HepG2 (cell line): Measurements from ENCODE around the gene SMIM29. TPM values are rescaled to one million over a fixed set of nuclear protein-coding genes. Genes with fewer than 3 reads are reported as not detected.

Experiments
- AGO2 ChIP-seq: fragments of 200-400 bp; formaldehyde crosslinking; optimal IDR thresholded peaks from 2 replicates; pipeline ENCODE3; 2017; ENCODE audit warnings: mild to moderate bottlenecking, low read depth, low read length, moderate library complexity
- ASH2L ChIP-seq: fragments of 300-600, 200-600 bp; sonication (generic); IDR thresholded peaks from 2 replicates; pipeline ENCODE4 v1.7.0; 2017; ENCODE audit warnings: low read depth, mild to moderate bottlenecking, moderate library complexity, mixed read lengths, low read length; ENCODE audit not compliant: insufficient read length
- FOXC1 ChIP-seq: sonication (generic); formaldehyde crosslinking; IDR thresholded peaks from 2 replicates; pipeline ENCODE4 v1.8.0; 2022; ENCODE audit warnings: mild to moderate bottlenecking, missing genetic modification reagents, borderline replicate concordance
- FOXP1 ChIP-seq, 2 experiments: fragments of 450-650 bp in 1 of 2; IDR thresholded peaks; 2 replicates each; pipeline ENCODE4 v1.6.1; 2017 to 2018; ENCODE audit warnings: antibody characterized with exemption in 1 of 2
- HNRNPLL ChIP-seq: fragments of 200-400 bp; formaldehyde crosslinking; IDR thresholded peaks from 2 replicates; pipeline ENCODE4 v1.6.1; 2017; ENCODE audit warnings: mild to moderate bottlenecking, low read depth, low read length; ENCODE audit not compliant: poor library complexity, severe bottlenecking
- MED13 ChIP-seq: sonication (generic); formaldehyde crosslinking; IDR thresholded peaks from 2 replicates; pipeline ENCODE4 v1.5.0; 2020; ENCODE audit warnings: missing genetic modification reagents
- MEF2D ChIP-seq: sonication (generic); formaldehyde crosslinking; IDR thresholded peaks from 2 replicates; pipeline ENCODE4 v1.5.1; 2020; ENCODE audit warnings: mild to moderate bottlenecking, missing genetic modification reagents
- XRCC5 ChIP-seq: fragments of 200-400 bp; formaldehyde crosslinking; optimal IDR thresholded peaks from 2 replicates; pipeline ENCODE3; 2017; ENCODE audit warnings: mild to moderate bottlenecking, low read length
- ZMYM3 ChIP-seq: sonication (generic); formaldehyde crosslinking; IDR thresholded peaks from 2 replicates; pipeline ENCODE4 v1.5.1; 2020; ENCODE audit warnings: mild to moderate bottlenecking, missing genetic modification reagents
- ZNF180 ChIP-seq: sonication (generic); formaldehyde crosslinking; IDR thresholded peaks from 2 replicates; pipeline ENCODE4 v1.4.0; 2020; ENCODE audit warnings: low read depth, missing genetic modification reagents, borderline replicate concordance
- ZNF34 ChIP-seq: sonication (generic); formaldehyde crosslinking; IDR thresholded peaks from 2 replicates; pipeline ENCODE4 v1.4.0; 2020; ENCODE audit warnings: mild to moderate bottlenecking, missing genetic modification reagents, borderline replicate concordance
- ZNF543 ChIP-seq: sonication (generic); formaldehyde crosslinking; IDR thresholded peaks from 2 replicates; pipeline ENCODE4 v1.4.0; 2020; ENCODE audit warnings: mild to moderate bottlenecking, missing genetic modification reagents
- polyA plus RNA-seq, 8 experiments: library from polyadenylated mRNA; depleted of rRNA in 3 of 8; stranded (reverse) in 7 of 8; unstranded in 1 of 8; fragments of >200 nt; fragmentation: Illumina TruSeq in 4 of 8; extraction: Trizol in 4 of 8; gene quantifications; 2 replicates each; pipeline versions ENCODE4 v1.2.1 to v1.2.3, GENCODE V29; 2011 to 2016; ENCODE audit warnings: low read depth in 4 of 8, missing spikeins in 1 of 8, mixed read lengths in 1 of 8; ENCODE audit not compliant: insufficient read depth in 1 of 8
- total RNA-seq, 5 experiments: library from RNA; depleted of rRNA; stranded (reverse); fragments of >200 nt; fragmentation: Illumina TruSeq; extraction: Trizol; gene quantifications; 2 replicates each; pipeline ENCODE4 v1.2.3, GENCODE V29; 2016; ENCODE audit warnings: low read depth in 1 of 5
- TF ChIP-seq, protein P1 (sequence below): sonication (generic); formaldehyde crosslinking; IDR thresholded peaks from 2 replicates; pipeline ENCODE4 v1.5.1; 2020; ENCODE audit warnings: mild to moderate bottlenecking, missing genetic modification reagents
- TF ChIP-seq, protein P2 (sequence below): sonication (generic); formaldehyde crosslinking; conservative IDR thresholded peaks from 2 replicates; pipeline ENCODE4 v1.8.1; 2023; ENCODE audit warnings: missing genetic modification reagents
- TF ChIP-seq, protein P3 (sequence below): sonication (generic); formaldehyde crosslinking; IDR thresholded peaks from 2 replicates; pipeline ENCODE4 v1.8.0; 2022; ENCODE audit warnings: missing genetic modification reagents, low read depth, mild to moderate bottlenecking, borderline replicate concordance
- TF ChIP-seq, protein P4 (sequence below): sonication (generic); formaldehyde crosslinking; IDR thresholded peaks from 2 replicates; pipeline ENCODE4 v1.4.0; 2020; ENCODE audit warnings: low read depth, mild to moderate bottlenecking, missing genetic modification reagents
- TF ChIP-seq, protein P5 (sequence below): sonication (generic); formaldehyde crosslinking; IDR thresholded peaks from 2 replicates; pipeline ENCODE4 v1.4.0; 2020; ENCODE audit warnings: mild to moderate bottlenecking, low read depth, missing genetic modification reagents

Gene SMIM29
- total and polyA plus RNA-seq, 2 of the 13 experiments (the other 11 are each of a cell fraction or from before 2014, with no cell fraction given), result 8.8 to 15.3 TPM

DNA sequence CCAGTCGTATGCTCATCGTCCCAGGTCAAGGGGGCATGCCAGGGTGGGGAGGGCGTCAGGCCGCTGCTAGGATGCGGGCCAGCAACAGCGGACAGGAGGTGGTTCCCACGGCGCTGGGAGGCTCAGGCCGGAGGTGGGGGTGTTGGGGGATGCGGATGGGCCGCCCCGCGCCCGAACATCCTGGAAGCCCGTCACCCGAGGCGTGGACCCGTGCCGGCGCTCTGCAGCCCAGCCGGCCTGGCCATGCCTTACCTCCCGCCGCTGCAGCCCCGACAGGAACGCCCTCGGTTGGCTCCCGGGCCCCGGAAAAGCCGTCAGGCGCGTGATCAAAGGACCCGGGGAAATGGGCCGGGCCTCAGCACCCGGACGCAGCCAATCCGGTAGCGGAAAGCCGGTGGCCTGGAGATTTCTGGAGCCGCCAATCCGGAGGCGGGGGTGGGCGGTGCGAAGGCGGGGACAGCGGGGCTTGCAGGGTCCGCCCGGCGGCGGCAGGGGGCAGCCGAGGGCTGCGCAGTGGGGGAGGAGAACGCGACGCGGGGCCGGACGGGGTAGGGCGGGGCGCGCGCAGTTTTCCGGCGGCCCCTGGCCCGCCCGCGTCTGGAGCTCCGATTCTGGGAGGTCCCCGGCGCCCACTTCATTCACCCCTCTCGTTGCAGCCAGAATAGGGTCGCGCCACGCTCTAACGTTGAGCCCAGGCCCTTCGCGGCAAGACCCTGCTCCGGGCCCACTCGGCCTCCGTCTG is at the start of gene SMIM29 (continued):
- TF ChIP-seq MED13, result peak; percentile 69; the same call in 1 of the 2 replicates
- TF ChIP-seq, protein P1, sequence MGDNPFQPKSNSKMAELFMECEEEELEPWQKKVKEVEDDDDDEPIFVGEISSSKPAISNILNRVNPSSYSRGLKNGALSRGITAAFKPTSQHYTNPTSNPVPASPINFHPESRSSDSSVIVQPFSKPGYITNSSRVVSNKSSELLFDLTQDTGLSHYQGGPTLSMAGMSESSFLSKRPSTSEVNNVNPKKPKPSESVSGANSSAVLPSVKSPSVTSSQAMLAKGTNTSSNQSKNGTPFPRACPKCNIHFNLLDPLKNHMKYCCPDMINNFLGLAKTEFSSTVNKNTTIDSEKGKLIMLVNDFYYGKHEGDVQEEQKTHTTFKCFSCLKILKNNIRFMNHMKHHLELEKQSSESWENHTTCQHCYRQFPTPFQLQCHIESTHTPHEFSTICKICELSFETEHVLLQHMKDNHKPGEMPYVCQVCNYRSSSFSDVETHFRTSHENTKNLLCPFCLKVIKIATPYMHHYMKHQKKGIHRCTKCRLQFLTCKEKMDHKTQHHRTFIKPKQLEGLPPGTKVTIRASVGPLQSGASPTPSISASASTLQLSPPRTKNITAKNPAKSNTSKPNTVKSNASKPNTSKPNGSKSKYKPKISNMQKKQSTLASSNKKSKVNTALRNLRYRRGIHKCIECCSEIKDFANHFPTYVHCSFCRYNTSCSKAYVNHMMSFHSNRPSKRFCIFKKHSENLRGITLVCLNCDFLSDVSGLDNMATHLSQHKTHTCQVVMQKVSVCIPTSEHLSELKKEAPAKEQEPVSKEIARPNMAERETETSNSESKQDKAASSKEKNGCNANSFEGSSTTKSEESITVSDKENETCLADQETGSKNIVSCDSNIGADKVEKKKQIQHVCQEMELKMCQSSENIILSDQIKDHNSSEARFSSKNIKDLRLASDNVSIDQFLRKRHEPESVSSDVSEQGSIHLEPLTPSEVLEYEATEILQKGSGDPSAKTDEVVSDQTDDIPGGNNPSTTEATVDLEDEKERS (CRISPR knock-in tag), result no peak
- peak; percentile 97 for TF ChIP-seq HNRNPLL
- TF ChIP-seq AGO2, result peak; percentile 87
- TF ChIP-seq, protein P2, sequence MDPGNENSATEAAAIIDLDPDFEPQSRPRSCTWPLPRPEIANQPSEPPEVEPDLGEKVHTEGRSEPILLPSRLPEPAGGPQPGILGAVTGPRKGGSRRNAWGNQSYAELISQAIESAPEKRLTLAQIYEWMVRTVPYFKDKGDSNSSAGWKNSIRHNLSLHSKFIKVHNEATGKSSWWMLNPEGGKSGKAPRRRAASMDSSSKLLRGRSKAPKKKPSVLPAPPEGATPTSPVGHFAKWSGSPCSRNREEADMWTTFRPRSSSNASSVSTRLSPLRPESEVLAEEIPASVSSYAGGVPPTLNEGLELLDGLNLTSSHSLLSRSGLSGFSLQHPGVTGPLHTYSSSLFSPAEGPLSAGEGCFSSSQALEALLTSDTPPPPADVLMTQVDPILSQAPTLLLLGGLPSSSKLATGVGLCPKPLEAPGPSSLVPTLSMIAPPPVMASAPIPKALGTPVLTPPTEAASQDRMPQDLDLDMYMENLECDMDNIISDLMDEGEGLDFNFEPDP (CRISPR knock-in tag), result 0 out of 2 replicates have a peak, but pooled peaks have one; percentile 97
- peak; percentile 10; the same call in 1 of the 2 replicates for TF ChIP-seq ZMYM3 (CRISPR knock-in tag)
- peak; percentile 90 for TF ChIP-seq FOXC1 (CRISPR knock-in tag)
- TF ChIP-seq ZNF543, result peak; percentile 58; the same call in 1 of the 2 replicates
- TF ChIP-seq ZNF34, result no peak
- peak; percentile 46; the same call in 1 of the 2 replicates for TF ChIP-seq MEF2D (CRISPR knock-in tag)
- TF ChIP-seq, protein P3, sequence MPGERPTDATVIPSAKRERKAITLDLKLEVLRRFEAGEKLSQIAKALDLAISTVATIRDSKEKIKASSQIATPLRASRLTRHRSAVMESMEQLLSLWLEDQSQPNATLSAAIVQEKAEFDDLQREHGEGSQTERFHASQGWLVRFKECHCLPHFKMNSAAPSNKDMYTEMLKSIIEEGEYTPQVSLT (CRISPR knock-in tag), result no peak
- TF ChIP-seq ZNF180 (CRISPR knock-in tag), result no peak
- TF ChIP-seq, protein P4, sequence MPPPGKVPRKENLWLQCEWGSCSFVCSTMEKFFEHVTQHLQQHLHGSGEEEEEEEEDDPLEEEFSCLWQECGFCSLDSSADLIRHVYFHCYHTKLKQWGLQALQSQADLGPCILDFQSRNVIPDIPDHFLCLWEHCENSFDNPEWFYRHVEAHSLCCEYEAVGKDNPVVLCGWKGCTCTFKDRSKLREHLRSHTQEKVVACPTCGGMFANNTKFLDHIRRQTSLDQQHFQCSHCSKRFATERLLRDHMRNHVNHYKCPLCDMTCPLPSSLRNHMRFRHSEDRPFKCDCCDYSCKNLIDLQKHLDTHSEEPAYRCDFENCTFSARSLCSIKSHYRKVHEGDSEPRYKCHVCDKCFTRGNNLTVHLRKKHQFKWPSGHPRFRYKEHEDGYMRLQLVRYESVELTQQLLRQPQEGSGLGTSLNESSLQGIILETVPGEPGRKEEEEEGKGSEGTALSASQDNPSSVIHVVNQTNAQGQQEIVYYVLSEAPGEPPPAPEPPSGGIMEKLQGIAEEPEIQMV (CRISPR knock-in tag), result peak; percentile 41
- TF ChIP-seq ASH2L, result peak; percentile 70
- TF ChIP-seq, protein P5, sequence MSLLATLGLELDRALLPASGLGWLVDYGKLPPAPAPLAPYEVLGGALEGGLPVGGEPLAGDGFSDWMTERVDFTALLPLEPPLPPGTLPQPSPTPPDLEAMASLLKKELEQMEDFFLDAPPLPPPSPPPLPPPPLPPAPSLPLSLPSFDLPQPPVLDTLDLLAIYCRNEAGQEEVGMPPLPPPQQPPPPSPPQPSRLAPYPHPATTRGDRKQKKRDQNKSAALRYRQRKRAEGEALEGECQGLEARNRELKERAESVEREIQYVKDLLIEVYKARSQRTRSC (CRISPR knock-in tag), result 0 out of 2 replicates have a peak, but pooled peaks have one; percentile 30
- peak; percentile 61 for TF ChIP-seq XRCC5
- TF ChIP-seq FOXP1 (IDR thresholded peaks at IDR 0.05), result no peak
- TF ChIP-seq FOXP1 (CRISPR knock-in tag; IDR thresholded peaks at IDR 0.05), result no peak
